Right lobe of liver (tissue), 6 donors: Measurements from ENCODE around the gene PGAP3. TPM values are rescaled to one million over a fixed set of nuclear protein-coding genes. Genes with fewer than 3 reads are reported as not detected.

Experiments
- ATAC-seq, 4 donors: fragments of 200-7000 bp; cut with Tn5 transposase; one replicate each; pipeline ENCODE4 v1.9.1; 2020; ENCODE audit warnings: mild to moderate bottlenecking in 4 of 4, moderate library complexity in 4 of 4
- DNase-seq, 3 donors: peaks; one replicate each; pipeline ENCODE4 v3.0.0-alpha.2; 2020
- H3K27ac ChIP-seq, 3 donors: fragments of 200-600 bp; one replicate each; pipeline ENCODE4 v1.8.0; 2022
- H3K27me3 ChIP-seq, 2 donors: fragments of 200-600 bp; one replicate each; pipeline ENCODE4 v1.8.0; 2022
- H3K36me3 ChIP-seq, 4 donors: fragments of 200-600 bp; sonication (generic) in 1 of 4; one replicate each; pipeline versions ENCODE4 v1.5.1 to v1.8.0; 2017 to 2022; ENCODE audit warnings: control low read depth in 1 of 4
- H3K4me1 ChIP-seq, 4 donors: fragments of 200-600 bp; sonication (generic) in 1 of 4; one replicate each; pipeline versions ENCODE4 v1.5.1 to v1.8.0; 2017 to 2022; ENCODE audit warnings: control low read depth in 1 of 4
- H3K4me3 ChIP-seq, 3 donors: fragments of 200-600 bp; one replicate each; pipeline ENCODE4 v1.8.0; 2022
- H3K9me3 ChIP-seq, 4 donors: fragments of 200-600 bp; sonication (generic) in 1 of 4; one replicate each; pipeline versions ENCODE4 v1.5.1 to v1.8.0; 2017 to 2022; ENCODE audit warnings: control low read depth in 1 of 4
- POLR2A ChIP-seq: fragments of 450-650 bp; IDR thresholded peaks from one replicate; pipeline ENCODE4 v1.6.1; 2017; ENCODE audit warnings: antibody characterized with exemption, mild to moderate bottlenecking
- WGBS: methylation state at CpG from one replicate; pipeline ENCODE4 v1.1.6; 2018; ENCODE audit warnings: low coverage, low lambda C conversion rate; ENCODE audit not compliant: insufficient coverage; ENCODE audit errors: missing lambda C conversion rate; 5-methylcytosine and 5-hydroxymethylcytosine counted together
- intact Hi-C, 2 donors: fragments of 100-400 bp; cut with DNase I; formaldehyde crosslinking; loops; one replicate each; pipeline versions ENCODE4 v1.11.2 to v1.14.1; 2022
- total RNA-seq, 6 experiments: library from RNA; depleted of rRNA in 2 of 6; stranded (reverse); fragments of >200 nt in 2 of 6; fragmentation: NEBNext Ultra II Directional in 3 of 6; extraction: Animal tissue kit (Norgen Biotek cat#: 25700) in 3 of 6; gene quantifications; one replicate each; pipeline versions ENCODE4 v1.1.0 to v1.2.4, GENCODE V29; 2016 to 2023
- TF ChIP-seq, protein P1 (sequence below), 4 donors: fragments of 200-600 bp in 3 of 4; fragments of 450-650 bp in 1 of 4; IDR thresholded peaks; one replicate each; pipeline versions ENCODE4 v1.5.1 to v1.8.0; 2016 to 2022; ENCODE audit warnings: antibody characterized with exemption in 4 of 4, mild to moderate bottlenecking in 2 of 4
- donor health status: DM: no; HTN: yes; CAD: no.
- donor health status: DM: no; HTN: no; CAD: no.
- donor health status: DM: no; HTN: no; CAD: no.
- donor health status: DM: no; HTN: yes; CAD: no.
- donor health status: DM: no; HTN: yes; CAD: no.

PGAP3 gene
- total RNA-seq, 6 experiments from 2014 or later: 9.7 to 25.7 (median 18.3) TPM

DNA sequence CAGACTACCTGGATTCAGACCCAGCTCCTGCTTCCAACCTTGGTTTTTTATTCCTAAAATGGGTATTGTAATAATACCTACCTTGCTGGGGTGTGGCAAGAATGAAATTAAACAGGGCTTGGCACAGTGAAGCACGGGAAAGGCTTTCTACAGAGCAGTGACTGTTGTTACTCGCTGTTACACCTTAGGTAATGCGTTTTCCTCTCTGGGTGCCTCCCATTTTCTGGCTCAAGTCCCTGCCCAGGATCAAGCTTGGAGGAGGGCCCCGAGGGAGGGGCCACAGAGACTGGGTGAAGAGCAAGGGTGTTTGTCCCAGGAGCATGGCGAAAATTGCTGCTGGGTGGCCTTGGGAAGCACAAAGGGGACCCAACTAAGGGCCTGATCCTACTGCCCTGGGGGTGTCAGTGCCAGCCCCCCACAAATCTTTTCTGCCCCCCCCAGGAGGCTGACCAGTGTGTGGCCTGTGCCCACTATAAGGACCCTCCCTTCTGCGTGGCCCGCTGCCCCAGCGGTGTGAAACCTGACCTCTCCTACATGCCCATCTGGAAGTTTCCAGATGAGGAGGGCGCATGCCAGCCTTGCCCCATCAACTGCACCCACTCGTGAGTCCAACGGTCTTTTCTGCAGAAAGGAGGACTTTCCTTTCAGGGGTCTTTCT lies 29.2 kb upstream of the PGAP3 start:
- no peak for TF ChIP-seq POLR2A
- TF ChIP-seq, protein P1, sequence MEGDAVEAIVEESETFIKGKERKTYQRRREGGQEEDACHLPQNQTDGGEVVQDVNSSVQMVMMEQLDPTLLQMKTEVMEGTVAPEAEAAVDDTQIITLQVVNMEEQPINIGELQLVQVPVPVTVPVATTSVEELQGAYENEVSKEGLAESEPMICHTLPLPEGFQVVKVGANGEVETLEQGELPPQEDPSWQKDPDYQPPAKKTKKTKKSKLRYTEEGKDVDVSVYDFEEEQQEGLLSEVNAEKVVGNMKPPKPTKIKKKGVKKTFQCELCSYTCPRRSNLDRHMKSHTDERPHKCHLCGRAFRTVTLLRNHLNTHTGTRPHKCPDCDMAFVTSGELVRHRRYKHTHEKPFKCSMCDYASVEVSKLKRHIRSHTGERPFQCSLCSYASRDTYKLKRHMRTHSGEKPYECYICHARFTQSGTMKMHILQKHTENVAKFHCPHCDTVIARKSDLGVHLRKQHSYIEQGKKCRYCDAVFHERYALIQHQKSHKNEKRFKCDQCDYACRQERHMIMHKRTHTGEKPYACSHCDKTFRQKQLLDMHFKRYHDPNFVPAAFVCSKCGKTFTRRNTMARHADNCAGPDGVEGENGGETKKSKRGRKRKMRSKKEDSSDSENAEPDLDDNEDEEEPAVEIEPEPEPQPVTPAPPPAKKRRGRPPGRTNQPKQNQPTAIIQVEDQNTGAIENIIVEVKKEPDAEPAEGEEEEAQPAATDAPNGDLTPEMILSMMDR (IDR thresholded peaks at IDR 0.05): no peak
- H3K27me3 ChIP-seq: no peaks in the 10 kb centered on the region
- intact Hi-C loops: no loop called here
- WGBS: 57% methylated on average over 7 of the region's 11 CpGs
- peaks cover 0 to 12% (median 0%) of the 10 kb centered on the region in 4 donors for H3K36me3 ChIP-seq
- DNase-seq (peak in 2 of 3 donors; percentile 71 to 80), ATAC-seq (peak; percentile 84 to 95 (median 86))
- no peak overlapping the region for H3K4me3 ChIP-seq
- peaks cover 0 to 4% (median 0%) of the 10 kb centered on the region in 4 donors for H3K4me1 ChIP-seq
- H3K27ac ChIP-seq: peak overlapping the region in 2 of 3 donors; percentile 21 to 56
- no peaks in the 10 kb centered on the region for H3K9me3 ChIP-seq

- DNase-seq: no peak
- no peaks in the 10 kb centered on the region for H3K27me3 ChIP-seq
- peaks cover 0 to 12% (median 0%) of the 10 kb centered on the region in 4 donors for H3K36me3 ChIP-seq
- H3K4me3 ChIP-seq: no peak overlapping the region
- peak overlapping the region in 2 of 3 donors; percentile 21 to 56 for H3K27ac ChIP-seq
- peaks cover 0 to 4% (median 0%) of the 10 kb centered on the region in 4 donors for H3K4me1 ChIP-seq
- intact Hi-C loops: no loop called here
- TF ChIP-seq POLR2A: no peak
- TF ChIP-seq, protein P1 (IDR thresholded peaks at IDR 0.05): no peak
- WGBS: 87% methylated on average over 5 of the region's 15 CpGs
- no peaks in the 10 kb centered on the region for H3K9me3 ChIP-seq
- peak in 3 of 4 donors; percentile 4 to 16 (median 5) for ATAC-seq
These were observed 28.4 kb upstream of the PGAP3 start for GRCh38 chr17:39716073-39716818.

DNA sequence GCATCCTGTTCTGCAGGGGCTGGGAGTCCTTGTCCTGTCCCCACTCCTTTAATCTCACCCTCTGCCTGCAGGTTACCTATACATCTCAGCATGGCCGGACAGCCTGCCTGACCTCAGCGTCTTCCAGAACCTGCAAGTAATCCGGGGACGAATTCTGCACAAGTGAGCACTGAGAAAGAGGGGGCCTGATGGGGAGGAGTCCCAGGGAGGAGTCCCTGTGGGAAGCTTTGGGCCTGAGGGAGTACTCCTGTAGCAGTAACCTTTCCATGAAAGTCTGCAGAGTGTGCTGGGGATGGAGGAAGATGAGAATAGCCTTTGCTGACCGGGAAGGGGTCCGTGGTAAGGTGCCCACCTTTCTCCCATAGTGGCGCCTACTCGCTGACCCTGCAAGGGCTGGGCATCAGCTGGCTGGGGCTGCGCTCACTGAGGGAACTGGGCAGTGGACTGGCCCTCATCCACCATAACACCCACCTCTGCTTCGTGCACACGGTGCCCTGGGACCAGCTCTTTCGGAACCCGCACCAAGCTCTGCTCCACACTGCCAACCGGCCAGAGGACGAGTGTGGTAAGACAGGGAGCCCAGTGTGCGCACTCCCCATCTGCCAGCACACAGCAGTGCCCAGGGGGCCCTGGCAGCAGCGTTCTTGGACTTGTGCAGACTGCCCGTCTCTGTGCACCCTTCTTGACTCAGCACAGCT lies 27.7 kb upstream of the PGAP3 start:
- H3K9me3 ChIP-seq: no peaks in the 10 kb centered on the region
- no peaks in the 10 kb centered on the region for H3K27me3 ChIP-seq
- no CpG with 5 or more reads among the region's 18 CpGs for WGBS
- H3K4me3 ChIP-seq: no peak overlapping the region
- peaks cover 0 to 12% (median 0%) of the 10 kb centered on the region in 4 donors for H3K36me3 ChIP-seq
- H3K4me1 ChIP-seq: peaks cover 0 to 4% (median 0%) of the 10 kb centered on the region in 4 donors
- no peak overlapping the region for H3K27ac ChIP-seq
- TF ChIP-seq, protein P1 (IDR thresholded peaks at IDR 0.05): no peak
- no peak for TF ChIP-seq POLR2A
- intact Hi-C loops: no loop called here
- ATAC-seq (peak in 1 of 4 donors; percentile 5), DNase-seq (no peak)

GRCh38 chr17:39714234-39714633 lies 26.4 kb upstream of the PGAP3 start:
- TF ChIP-seq, protein P1 (IDR thresholded peaks at IDR 0.05): no peak
- TF ChIP-seq POLR2A: no peak
- no peak for DNase-seq
- H3K36me3 ChIP-seq: peaks cover 0 to 12% (median 0%) of the 10 kb centered on the region in 4 donors
- H3K27ac ChIP-seq: no peak overlapping the region
- H3K4me1 ChIP-seq: peaks cover 0 to 4% (median 0%) of the 10 kb centered on the region in 4 donors
- intact Hi-C loops: no loop called here
- ATAC-seq: no peak
- H3K4me3 ChIP-seq: no peak overlapping the region
- 88% methylated on average over 1 of the region's 4 CpGs for WGBS
- no peaks in the 10 kb centered on the region for H3K9me3 ChIP-seq
- no peaks in the 10 kb centered on the region for H3K27me3 ChIP-seq
